Spleen (tissue), 11 donors: Measurements from ENCODE around the gene CD79A. TPM values are rescaled to one million over a fixed set of nuclear protein-coding genes. Genes with fewer than 3 reads are reported as not detected.
A peak's percentile ranks its signal among the peaks of the same experiment; 100 is the strongest.

ENCODE experiments used
- DNase-seq: peaks from one replicate; pipeline ENCODE4 v3.0.0-alpha.2; 2020
- H3K27ac ChIP-seq, 8 donors: fragments of 200-600 bp; sonication (generic) in 7 of 8; 1 replicate in 4 of 8; 2 replicates in 4 of 8; pipeline versions ENCODE4 v1.5.0 to v1.8.0; 2016 to 2021; ENCODE audit warnings: inconsistent platforms in 4 of 8, mild to moderate bottlenecking in 4 of 8, moderate library complexity in 1 of 8
- H3K27me3 ChIP-seq, 7 donors: fragments of 200-600 bp; sonication (generic) in 6 of 7; replicated peaks in 1 of 7; 1 replicate in 4 of 7; 2 replicates in 3 of 7; pipeline versions ENCODE4 v1.5.0 to v1.8.0; 2016 to 2021; ENCODE audit warnings: inconsistent platforms in 3 of 7, mild to moderate bottlenecking in 1 of 7
- H3K36me3 ChIP-seq, 6 donors: fragments of 200-600 bp; sonication (generic) in 5 of 6; 1 replicate in 4 of 6; 2 replicates in 2 of 6; pipeline versions ENCODE4 v1.5.0 to v1.8.0; 2016 to 2021; ENCODE audit warnings: inconsistent platforms in 2 of 6
- H3K4me1 ChIP-seq, 6 donors: fragments of 200-600 bp; sonication (generic) in 5 of 6; 1 replicate in 3 of 6; 2 replicates in 3 of 6; pipeline versions ENCODE4 v1.5.0 to v1.8.0; 2016 to 2021; ENCODE audit warnings: inconsistent platforms in 3 of 6
- H3K4me3 ChIP-seq, 8 donors: fragments of 200-600 bp; sonication (generic) in 7 of 8; 1 replicate in 4 of 8; 2 replicates in 4 of 8; pipeline versions ENCODE4 v1.5.0 to v1.8.0; 2016 to 2021; ENCODE audit warnings: inconsistent platforms in 4 of 8, mild to moderate bottlenecking in 4 of 8, moderate library complexity in 2 of 8
- H3K9me3 ChIP-seq, 8 donors: fragments of 200-600 bp; sonication (generic) in 7 of 8; 1 replicate in 4 of 8; 2 replicates in 4 of 8; pipeline versions ENCODE4 v1.5.0 to v1.8.0; 2016 to 2021; ENCODE audit warnings: inconsistent platforms in 4 of 8
- CTCF ChIP-seq, 11 experiments: fragments of 200-600 bp in 7 of 11; fragments of 450-650 bp in 4 of 11; sonication (generic) in 4 of 11; IDR thresholded peaks in 8 of 11; conservative IDR thresholded peaks in 3 of 11; 1 replicate in 7 of 11; 2 replicates in 4 of 11; pipeline versions ENCODE4 v1.4.0 to v1.8.0; 2016 to 2021; ENCODE audit warnings: antibody characterized with exemption in 11 of 11, inconsistent platforms in 4 of 11, mild to moderate bottlenecking in 1 of 11
- POLR2A ChIP-seq, 3 donors: fragments of 450-650 bp; IDR thresholded peaks; one replicate each; pipeline ENCODE4 v1.5.1; 2017; ENCODE audit warnings: antibody characterized with exemption in 3 of 3, mild to moderate bottlenecking in 1 of 3
- POLR2AphosphoS5 ChIP-seq, 3 donors: sonication (generic); formaldehyde crosslinking; IDR thresholded peaks; one replicate each; pipeline ENCODE4 v1.5.1; 2017; ENCODE audit warnings: antibody characterized with exemption in 3 of 3
- WGBS, 5 donors: extraction: QIAGEN DNeasy Blood & Tissue Kit in 3 of 5; methylation state at CpG; one replicate each; pipeline versions ENCODE4 v1.1.5 to v1.1.7; 2013 to 2018; 5-methylcytosine and 5-hydroxymethylcytosine counted together
- intact Hi-C: fragments of 100-400 bp; cut with DNase I; formaldehyde crosslinking; loops from one replicate; pipeline ENCODE4 v1.15.0; 2023; ENCODE audit warnings: low total_unique reads
- polyA plus RNA-seq, 3 donors: library from polyadenylated mRNA; stranded (reverse); fragments of 200-250 nt; gene quantifications; one replicate each; pipeline ENCODE4 v1.2.1, GENCODE V29; 2013
- total RNA-seq, 7 donors: library from RNA; depleted of rRNA in 3 of 7; stranded (reverse); fragments of >200 nt in 3 of 7; fragmentation: NEBNext Ultra II Directional in 4 of 7; extraction: Animal tissue kit (Norgen Biotek cat#: 25700) in 4 of 7; gene quantifications; one replicate each; pipeline versions ENCODE4 v1.1.0 to v1.2.1, GENCODE V29; 2016 to 2021
- donor health status: healthy with polysubstance abuse.
- donor health status: DM: no; HTN: no; CAD: no; lungs with moderate emphysema.
- donor health status: DM: no; HTN: no; CAD: no.
- donor health status: Bipolar disorder and iron deficiency.
- donor health status: healthy.
- donor health status: DM: no; HTN: no; CAD: no.
- donor health status: DM: yes; HTN: yes; CAD: no.

The CD79A gene
- total and polyA plus RNA-seq, 10 donors: 222 to 1,033 (median 311) TPM

- no peak for DNase-seq
- H3K4me1 ChIP-seq: peaks cover 40 to 76% (median 71%) of the 10 kb centered on the region in 6 donors
- 47 to 72% (median 64%) methylated on average over 9 of the region's 9 CpGs for whole genome bisulfite sequencing, 5 donors
- H3K4me3 ChIP-seq: peak overlapping the region in 4 of 8 donors; percentile 77 to 99 (median 98)
- H3K9me3 ChIP-seq: no peaks in the 10 kb centered on the region
- no peaks in the 10 kb centered on the region for H3K27me3 ChIP-seq
- H3K27ac ChIP-seq: peak overlapping the region in 3 of 8 donors; percentile 37 to 99 (median 97)
- TF ChIP-seq POLR2AphosphoS5 (IDR thresholded peaks at IDR 0.05) (no peak), CTCF (IDR thresholded peaks at IDR 0.05 in 8 of 11, conservative IDR thresholded peaks at IDR 0.05 in 3 of 11) (no peak), POLR2A (IDR thresholded peaks at IDR 0.05) (no peak)
- H3K36me3 ChIP-seq: peaks cover 6 to 61% (median 49%) of the 10 kb centered on the region in 6 donors
- intact Hi-C loops: no loop called here
Observed at GRCh38 chr19:41861846-41862245, 15.2 kb upstream of the CD79A start.

- no peaks in the 10 kb centered on the region for H3K27me3 ChIP-seq
- 51 to 74% (median 66%) methylated on average over 2 of the region's 2 CpGs for WGBS, 5 donors
- intact Hi-C loops: no loop called here
- peaks cover 45 to 83% (median 78%) of the 10 kb centered on the region in 6 donors for H3K4me1 ChIP-seq
- TF ChIP-seq POLR2A (IDR thresholded peaks at IDR 0.05): no peak
- TF ChIP-seq POLR2AphosphoS5 (IDR thresholded peaks at IDR 0.05): no peak
- TF ChIP-seq CTCF (IDR thresholded peaks at IDR 0.05 in 8 of 11, conservative IDR thresholded peaks at IDR 0.05 in 3 of 11): no peak
- H3K9me3 ChIP-seq: no peaks in the 10 kb centered on the region
- peak overlapping the region in 4 of 8 donors; percentile 10 to 99 (median 67) for H3K27ac ChIP-seq
- H3K36me3 ChIP-seq: peaks cover 6 to 68% (median 51%) of the 10 kb centered on the region in 6 donors
- peak; percentile 50 for DNase-seq
- peak overlapping the region in 1 of 8 donors; percentile 99 for H3K4me3 ChIP-seq
Observed at GRCh38 chr19:41862445-41862986, 14.6 kb upstream of the CD79A start.

GRCh38 chr19:41863209-41863931 is 13.7 kb upstream of the CD79A start:
- Histone ChIP-seq H3K4me3 (no peak overlapping the region), H3K27me3 (no peaks in the 10 kb centered on the region), H3K36me3 (peaks cover 6 to 76% (median 59%) of the 10 kb centered on the region in 6 donors), H3K9me3 (no peaks in the 10 kb centered on the region), H3K4me1 (peaks cover 51 to 91% (median 86%) of the 10 kb centered on the region in 6 donors), H3K27ac (peak overlapping the region in 3 of 8 donors; percentile 37 to 97 (median 45))
- WGBS, 5 donors: 71 to 84% (median 72%) methylated on average over 11 of the region's 11 CpGs
- no peak for TF ChIP-seq POLR2A (IDR thresholded peaks at IDR 0.05)
- no peak for TF ChIP-seq POLR2AphosphoS5 (IDR thresholded peaks at IDR 0.05)
- no peak for TF ChIP-seq CTCF (IDR thresholded peaks at IDR 0.05 in 8 of 11, conservative IDR thresholded peaks at IDR 0.05 in 3 of 11)
- intact Hi-C loops: no loop called here
- DNase-seq: no peak

- intact Hi-C loops: no loop called here
- Histone ChIP-seq H3K36me3 (peaks cover 9 to 86% (median 69%) of the 10 kb centered on the region in 6 donors), H3K4me3 (no peak overlapping the region), H3K9me3 (no peaks in the 10 kb centered on the region), H3K4me1 (peaks cover 51 to 93% (median 90%) of the 10 kb centered on the region in 6 donors), H3K27me3 (no peaks in the 10 kb centered on the region), H3K27ac (peak overlapping the region in 3 of 8 donors; percentile 3 to 31 (median 21))
- no peak for DNase-seq
- 85 to 98% (median 91%) methylated on average over 5 of the region's 5 CpGs for WGBS, 5 donors
- TF ChIP-seq CTCF (IDR thresholded peaks at IDR 0.05 in 8 of 11, conservative IDR thresholded peaks at IDR 0.05 in 3 of 11): no peak
- TF ChIP-seq POLR2A (IDR thresholded peaks at IDR 0.05): no peak
- peak in 1 of 3 donors; percentile 8 for TF ChIP-seq POLR2AphosphoS5 (IDR thresholded peaks at IDR 0.05)
Observed at GRCh38 chr19:41864374-41864773, 12.7 kb upstream of the CD79A start.
